Measurements from ENCODE around the gene ETV4. TPM values are rescaled to one million over a fixed set of nuclear protein-coding genes. Genes with fewer than 3 reads are reported as not detected.

ETV4 gene
- total and polyA plus RNA-seq, 2 donors (not counting 1 experiment from before 2014, with no cell fraction given), result not detected

GRCh38 chr17:43588664-43589435, 42.7 kb upstream of the ETV4 start:
- no peaks in the 10 kb centered on the region for H3K79me2 ChIP-seq (ENCODE audit: control insufficient read depth, insufficient read depth, low read length)
- no peak overlapping the region for H3K27ac ChIP-seq (ENCODE audit: low read length in 2 of 2)
- no peak overlapping the region for H3K9ac ChIP-seq (ENCODE audit: low read length)
- H3K4me3 ChIP-seq (ENCODE audit: control extremely low read depth in 1 of 5, extremely low read depth in 1 of 5, insufficient read depth in 1 of 5, low read depth in 2 of 5, low read length in 4 of 5), result no peak overlapping the region
- CTCF ChIA-PET, result no interaction called here
- no peak overlapping the region for H2AFZ ChIP-seq (ENCODE audit: insufficient read depth, low read depth, low read length, poor library complexity, severe bottlenecking)
- H3K27me3 ChIP-seq (replicated peaks in 1 of 4; ENCODE audit: control extremely low read depth in 1 of 4, control insufficient read depth in 3 of 4, insufficient read depth in 4 of 4, low read length in 3 of 4), result no peaks in the 10 kb centered on the region
- no peaks in the 10 kb centered on the region for H3K27me3 Mint-ChIP-seq
- DNase-seq (no peak), ATAC-seq (ENCODE audit: low read depth) (no peak)
- peaks cover 0 to 8% (median 4%) of the 10 kb centered on the region in 3 donors for H3K9me3 ChIP-seq (ENCODE audit: control extremely low read depth in 1 of 3, control insufficient read depth in 2 of 3, insufficient read depth in 1 of 3, low read length in 2 of 3)
- H3K4me1 ChIP-seq (ENCODE audit: control insufficient read depth in 2 of 2, insufficient read depth in 2 of 2, low read length in 2 of 2), result no peaks in the 10 kb centered on the region
- H3K9me3 Mint-ChIP-seq (ENCODE audit: insufficient read depth), result no peaks in the 10 kb centered on the region
- H3K4me3 Mint-ChIP-seq, result no peak overlapping the region
- H3K27ac Mint-ChIP-seq, result no peak overlapping the region
- no peaks in the 10 kb centered on the region for H4K20me1 ChIP-seq (ENCODE audit: control insufficient read depth, insufficient read depth, low read length, poor library complexity, severe bottlenecking)
- no peak overlapping the region for H3K4me2 ChIP-seq (replicated peaks; ENCODE audit: low read depth, low read length, poor library complexity, severe bottlenecking)
- peaks cover 2% of the 10 kb centered on the region for H3K4me1 Mint-ChIP-seq
- intact Hi-C loops (cut with micrococcal nuclease), result no loop called here
- POLR2A ChIA-PET, result interaction anchor here (0.5 kb wide), 1 partner anchor 42 kb away, joined by 3 read pairs; no protein-coding TSS in a partner anchor
- no peak for TF ChIP-seq EZH2 (IDR thresholded peaks at IDR 0.05; ENCODE audit: borderline replicate concordance, insufficient read depth, low read depth, low read length, poor library complexity, severe bottlenecking)
- no peak for TF ChIP-seq CTCF (IDR thresholded peaks at IDR 0.05)
- no peaks in the 10 kb centered on the region for H3K36me3 ChIP-seq (replicated peaks in 1 of 2; ENCODE audit: control extremely low read depth in 1 of 2, control insufficient read depth in 1 of 2, extremely low read depth in 1 of 2, insufficient read depth in 2 of 2, low read length in 1 of 2)
- WGBS (ENCODE audit: insufficient coverage), result 98% methylated on average over 4 of the region's 9 CpGs

GRCh38 chr17:43588121-43588520, 42.0 kb upstream of the ETV4 start:
- ChIA-PET POLR2A (interaction anchor here (0.5 kb wide), 1 partner anchor 43 kb away, joined by 3 read pairs; no protein-coding TSS in a partner anchor), CTCF (interaction anchor here (0.6 to 1.3 kb wide), 2 partner anchors 13 to 106 kb away, joined by 3 to 4 read pairs; no protein-coding TSS in a partner anchor)
- Histone ChIP-seq H3K79me2 (ENCODE audit: control insufficient read depth, insufficient read depth, low read length) (no peaks in the 10 kb centered on the region), H2AFZ (ENCODE audit: insufficient read depth, low read depth, low read length, poor library complexity, severe bottlenecking) (no peak overlapping the region), H3K27ac (ENCODE audit: low read length in 2 of 2) (no peak overlapping the region), H3K36me3 (replicated peaks in 1 of 2; ENCODE audit: control extremely low read depth in 1 of 2, control insufficient read depth in 1 of 2, extremely low read depth in 1 of 2, insufficient read depth in 2 of 2, low read length in 1 of 2) (no peaks in the 10 kb centered on the region), H3K27me3 (replicated peaks in 1 of 4; ENCODE audit: control extremely low read depth in 1 of 4, control insufficient read depth in 3 of 4, insufficient read depth in 4 of 4, low read length in 3 of 4) (no peaks in the 10 kb centered on the region), H3K4me1 (ENCODE audit: control insufficient read depth in 2 of 2, insufficient read depth in 2 of 2, low read length in 2 of 2) (no peaks in the 10 kb centered on the region), H3K4me3 (ENCODE audit: control extremely low read depth in 1 of 5, extremely low read depth in 1 of 5, insufficient read depth in 1 of 5, low read depth in 2 of 5, low read length in 4 of 5) (no peak overlapping the region), H3K9me3 (ENCODE audit: control extremely low read depth in 1 of 3, control insufficient read depth in 2 of 3, insufficient read depth in 1 of 3, low read length in 2 of 3) (peaks cover 0 to 8% (median 4%) of the 10 kb centered on the region in 3 donors), H3K4me2 (replicated peaks; ENCODE audit: low read depth, low read length, poor library complexity, severe bottlenecking) (no peak overlapping the region), H3K9ac (ENCODE audit: low read length) (no peak overlapping the region), H4K20me1 (ENCODE audit: control insufficient read depth, insufficient read depth, low read length, poor library complexity, severe bottlenecking) (no peaks in the 10 kb centered on the region)
- Mint-ChIP-seq H3K27me3 (no peaks in the 10 kb centered on the region), H3K27ac (no peak overlapping the region), H3K4me1 (no peaks in the 10 kb centered on the region), H3K4me3 (no peak overlapping the region), H3K9me3 (ENCODE audit: insufficient read depth) (no peaks in the 10 kb centered on the region)
- intact Hi-C loops (cut with micrococcal nuclease), result no loop called here
- WGBS (ENCODE audit: insufficient coverage), result 54% methylated on average over 2 of the region's 2 CpGs
- DNase-seq, result no peak
- TF ChIP-seq CTCF (IDR thresholded peaks at IDR 0.05), result no peak
- no peak for TF ChIP-seq EZH2 (IDR thresholded peaks at IDR 0.05; ENCODE audit: borderline replicate concordance, insufficient read depth, low read depth, low read length, poor library complexity, severe bottlenecking)
- no peak for ATAC-seq (ENCODE audit: low read depth)
